Activated naive CD8-positive, alpha-beta T cell treated with anti-CD3 and anti-CD28 coated beads, Interleukin-2, amount 50 U/mL, for 24 hours (primary cell): ENCODE data around the gene PDE3B.
"Not testable (repeated sequence)": the region's sequence is repeated elsewhere in the genome, so short reads cannot be mapped to it uniquely, and the experiment has no call there.

ENCODE experiments used
- ATAC-seq: fragments of 150-1000 bp; cut with Tn5 transposase; one replicate; pipeline ENCODE4 v1.10.0; 2021
- DNase-seq: peaks from one replicate; pipeline ENCODE4 v3.0.0; 2021
- H3K27ac Mint-ChIP-seq: one replicate; pipeline ENCODE4 v1.8.0; 2021; ENCODE audit warnings: mild to moderate bottlenecking, mixed read lengths
- H3K27me3 Mint-ChIP-seq: one replicate; pipeline ENCODE4 v1.8.0; 2021; ENCODE audit warnings: mixed read lengths
- H3K36me3 Mint-ChIP-seq: one replicate; pipeline ENCODE4 v1.8.0; 2021; ENCODE audit warnings: low read depth, mixed read lengths
- H3K4me1 Mint-ChIP-seq: one replicate; pipeline ENCODE4 v1.8.0; 2021; ENCODE audit warnings: mixed read lengths
- H3K4me3 Mint-ChIP-seq: one replicate; pipeline ENCODE4 v1.8.0; 2021; ENCODE audit warnings: mild to moderate bottlenecking, moderate library complexity, mixed read lengths
- H3K9me3 Mint-ChIP-seq: one replicate; pipeline ENCODE4 v1.8.0; 2021; ENCODE audit warnings: mixed read lengths

Gene PDE3B

GRCh38 chr11:14861680-14862079 is 218.1 kb downstream of the PDE3B start:
- no peaks in the 10 kb centered on the region for H3K27me3 Mint-ChIP-seq
- H3K4me1 Mint-ChIP-seq: peaks cover 22% of the 10 kb centered on the region
- peaks cover 11% of the 10 kb centered on the region for H3K9me3 Mint-ChIP-seq
- H3K36me3 Mint-ChIP-seq: peaks cover 49% of the 10 kb centered on the region
- no peak overlapping the region for H3K4me3 Mint-ChIP-seq
- DNase-seq (no peak), ATAC-seq (no peak)
- no peak overlapping the region for H3K27ac Mint-ChIP-seq

DNA sequence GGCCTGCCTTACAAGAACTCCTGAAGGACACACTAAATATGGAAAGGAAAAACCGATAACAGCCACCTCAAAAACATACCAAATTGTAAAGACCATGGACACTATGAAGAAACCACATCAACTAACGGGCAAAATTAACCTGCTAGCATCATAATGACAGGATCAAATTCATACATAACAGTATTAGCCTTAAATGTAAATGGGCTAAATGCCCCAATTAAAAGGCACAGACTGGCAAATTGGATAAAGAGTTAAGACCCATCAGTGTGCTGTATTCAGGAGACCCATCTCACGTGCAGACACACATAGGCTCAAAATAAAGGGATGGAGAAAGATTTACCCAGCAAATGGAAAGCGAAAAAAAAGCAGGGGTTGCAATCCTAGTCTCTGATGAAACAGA is 220.2 kb downstream of the PDE3B start:
- DNase-seq, H3K27ac Mint-ChIP-seq, ATAC-seq, H3K4me3 Mint-ChIP-seq, H3K27me3 Mint-ChIP-seq: not testable (repeated sequence)
- Mint-ChIP-seq H3K4me1 (peaks cover 13% of the 10 kb centered on the region), H3K9me3 (peaks cover 11% of the 10 kb centered on the region), H3K36me3 (peaks cover 51% of the 10 kb centered on the region)

DNA sequence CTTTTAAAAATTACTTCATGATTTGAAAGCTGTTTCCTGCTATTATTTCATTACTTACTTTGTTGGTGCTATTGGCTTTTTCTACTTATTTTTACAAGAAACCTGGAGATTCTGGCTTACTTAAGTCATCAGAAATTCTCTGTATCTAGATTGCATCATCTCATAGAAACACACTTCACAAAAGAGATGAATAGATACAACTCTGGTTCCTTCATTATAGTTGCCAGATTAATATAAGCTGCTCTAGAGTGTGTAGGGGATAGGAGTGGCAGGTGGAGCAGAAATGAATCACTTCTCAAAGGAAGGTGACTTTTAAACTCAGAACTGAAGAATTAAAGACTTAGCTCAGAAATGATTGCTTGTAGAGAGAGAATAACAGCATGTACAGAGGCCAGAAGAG is 228.4 kb downstream of the PDE3B start:
- Mint-ChIP-seq H3K27ac (peak overlapping the region; percentile 19), H3K36me3 (peaks cover 43% of the 10 kb centered on the region), H3K9me3 (no peaks in the 10 kb centered on the region), H3K27me3 (no peaks in the 10 kb centered on the region), H3K4me1 (peaks cover 8% of the 10 kb centered on the region), H3K4me3 (no peak overlapping the region)
- no peak for ATAC-seq
- no peak for DNase-seq

- Mint-ChIP-seq H3K9me3 (no peaks in the 10 kb centered on the region), H3K27ac (peak overlapping the region; percentile 8), H3K4me1 (peaks cover 5% of the 10 kb centered on the region), H3K4me3 (no peak overlapping the region), H3K36me3 (peaks cover 46% of the 10 kb centered on the region), H3K27me3 (no peaks in the 10 kb centered on the region)
- ATAC-seq (no peak), DNase-seq (no peak)
These were observed 230.0 kb downstream of the PDE3B start for GRCh38 chr11:14873632-14874031.

DNA sequence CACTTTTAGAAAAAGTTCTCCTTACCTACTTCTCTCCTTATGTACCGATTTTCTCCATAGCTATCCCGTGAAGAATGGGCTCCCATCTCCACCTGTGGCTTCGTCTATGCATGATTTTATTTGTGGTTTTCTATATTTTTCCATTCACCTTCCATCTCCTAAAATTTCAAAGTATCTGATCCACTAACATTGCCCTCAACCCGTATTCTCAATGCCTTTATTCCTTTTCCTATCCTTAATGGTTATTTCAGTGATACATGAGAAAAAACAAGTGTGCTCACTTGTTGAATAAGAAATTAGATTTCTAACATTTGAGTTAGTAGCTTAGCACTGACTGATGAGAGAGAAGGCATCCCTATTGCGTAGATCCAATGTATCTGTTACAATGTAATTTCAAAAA is 231.6 kb downstream of the PDE3B start:
- Mint-ChIP-seq H3K27me3 (no peaks in the 10 kb centered on the region), H3K27ac (no peak overlapping the region), H3K4me1 (peaks cover 5% of the 10 kb centered on the region), H3K4me3 (no peak overlapping the region), H3K9me3 (no peaks in the 10 kb centered on the region), H3K36me3 (peaks cover 48% of the 10 kb centered on the region)
- no peak for ATAC-seq
- DNase-seq: no peak

- DNase-seq (no peak), ATAC-seq (no peak)
- Mint-ChIP-seq H3K4me3 (no peak overlapping the region), H3K27me3 (no peaks in the 10 kb centered on the region), H3K4me1 (peaks cover 4% of the 10 kb centered on the region), H3K36me3 (peaks cover 46% of the 10 kb centered on the region), H3K9me3 (peaks cover 8% of the 10 kb centered on the region), H3K27ac (no peak overlapping the region)
These were observed 238.1 kb downstream of the PDE3B start for GRCh38 chr11:14881576-14882193.

GRCh38 chr11:14882196-14882595 is 238.6 kb downstream of the PDE3B start:
- Mint-ChIP-seq H3K9me3 (peaks cover 8% of the 10 kb centered on the region), H3K27me3 (no peaks in the 10 kb centered on the region), H3K36me3 (peaks cover 45% of the 10 kb centered on the region), H3K4me1 (peaks cover 4% of the 10 kb centered on the region), H3K4me3 (no peak overlapping the region), H3K27ac (no peak overlapping the region)
- DNase-seq (no peak), ATAC-seq (no peak)

GRCh38 chr11:14883683-14884082 is 240.1 kb downstream of the PDE3B start:
- not testable (repeated sequence) for ATAC-seq, H3K4me3 Mint-ChIP-seq, H3K27ac Mint-ChIP-seq, H3K27me3 Mint-ChIP-seq, DNase-seq
- Mint-ChIP-seq H3K9me3 (peaks cover 13% of the 10 kb centered on the region), H3K4me1 (peaks cover 16% of the 10 kb centered on the region), H3K36me3 (peaks cover 40% of the 10 kb centered on the region)

GRCh38 chr11:14884667-14885273 is 241.2 kb downstream of the PDE3B start:
- Mint-ChIP-seq H3K27me3 (no peaks in the 10 kb centered on the region), H3K36me3 (peaks cover 34% of the 10 kb centered on the region), H3K27ac (no peak overlapping the region), H3K9me3 (peaks cover 13% of the 10 kb centered on the region), H3K4me3 (no peak overlapping the region), H3K4me1 (peaks cover 27% of the 10 kb centered on the region)
- ATAC-seq (no peak), DNase-seq (no peak)

DNA sequence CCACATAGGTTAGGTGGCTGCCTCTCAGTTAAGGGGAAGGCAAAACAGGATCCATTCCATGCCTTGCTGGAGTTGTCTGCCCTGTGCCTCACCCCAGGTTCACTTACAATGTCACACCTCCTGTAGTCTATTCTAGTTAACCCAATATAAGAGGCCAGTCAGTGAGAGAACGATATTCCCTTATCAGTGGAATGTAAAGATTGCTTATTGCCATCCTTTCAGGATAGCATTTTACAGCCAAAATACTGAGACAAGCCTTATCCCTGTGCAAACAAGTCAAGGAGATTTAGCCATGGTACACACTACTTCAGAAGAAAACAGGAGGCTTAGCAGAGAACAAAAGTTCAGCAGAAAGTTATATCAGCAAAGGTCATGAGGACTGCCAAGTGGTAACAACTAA is 242.9 kb downstream of the PDE3B start:
- no peak for DNase-seq
- H3K4me1 Mint-ChIP-seq: peaks cover 42% of the 10 kb centered on the region
- peaks cover 25% of the 10 kb centered on the region for H3K36me3 Mint-ChIP-seq
- H3K4me3 Mint-ChIP-seq: no peak overlapping the region
- peaks cover 13% of the 10 kb centered on the region for H3K9me3 Mint-ChIP-seq
- no peaks in the 10 kb centered on the region for H3K27me3 Mint-ChIP-seq
- ATAC-seq: no peak
- H3K27ac Mint-ChIP-seq: no peak overlapping the region

DNA sequence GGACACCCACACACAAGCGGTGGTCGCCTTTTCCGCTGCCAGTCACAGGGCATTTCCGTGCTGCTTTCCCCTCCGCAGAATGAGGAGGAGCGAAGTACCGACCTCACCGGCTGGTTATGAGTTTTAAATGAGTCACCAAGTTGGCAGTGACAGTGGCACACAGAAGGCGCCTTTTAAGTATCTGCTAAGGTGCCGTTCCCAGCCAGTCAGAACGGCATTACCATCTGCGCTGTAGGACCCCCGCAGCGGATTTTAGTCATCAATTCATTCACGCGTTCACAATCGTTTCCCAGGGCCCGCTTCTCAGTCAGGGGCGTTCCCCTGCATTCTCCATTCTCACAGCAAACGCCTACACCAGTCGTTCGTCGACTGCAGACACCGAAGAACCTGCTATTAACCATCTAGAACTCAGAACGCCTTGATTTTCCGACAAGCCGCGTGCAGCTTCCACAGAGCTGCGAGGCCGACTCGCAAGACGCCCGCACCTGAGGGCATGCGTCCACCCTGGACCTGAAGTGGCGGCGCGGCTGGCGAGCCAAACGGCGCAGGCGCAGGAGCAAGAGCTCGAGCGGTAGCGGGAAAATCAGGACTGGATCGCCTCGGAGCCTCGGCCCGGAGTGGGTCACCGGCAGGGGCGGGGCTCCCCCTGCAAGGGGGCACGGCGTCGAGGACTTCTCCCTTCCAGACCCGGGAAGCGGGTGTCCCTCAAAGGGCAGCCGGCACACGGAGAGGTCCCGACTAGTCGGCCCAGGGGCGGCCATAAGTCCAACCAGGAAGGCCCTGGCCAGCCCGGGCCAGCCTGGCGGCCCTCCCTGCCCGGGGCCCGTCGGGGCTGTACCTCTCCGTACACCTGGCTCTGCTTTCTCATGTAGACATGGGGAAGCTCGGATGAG is 247.8 kb downstream of the PDE3B start:
- H3K36me3 Mint-ChIP-seq: peaks cover 15% of the 10 kb centered on the region
- no peaks in the 10 kb centered on the region for H3K27me3 Mint-ChIP-seq
- peaks cover 70% of the 10 kb centered on the region for H3K4me1 Mint-ChIP-seq
- DNase-seq (peak; percentile 85), ATAC-seq (peak; percentile 87)
- H3K9me3 Mint-ChIP-seq: peaks cover 6% of the 10 kb centered on the region
- peak overlapping the region; percentile 92 for H3K4me3 Mint-ChIP-seq
- peak overlapping the region; percentile 100 for H3K27ac Mint-ChIP-seq

- Mint-ChIP-seq H3K36me3 (peaks cover 15% of the 10 kb centered on the region), H3K4me3 (peak within 1 kb of the TSS; percentile 92), H3K4me1 (peaks cover 70% of the 10 kb centered on the region), H3K27me3 (no peaks in the 10 kb centered on the region), H3K9me3 (peaks cover 6% of the 10 kb centered on the region), H3K27ac (peak within 1 kb of the TSS; percentile 100)
- ATAC-seq (peak; percentile 89), DNase-seq (peak; percentile 88)
These were observed 248.5 kb downstream of the PDE3B start, which contains the start of gene CYP2R1 for GRCh38 chr11:14892036-14892556. Gene CYP2R1 (minus strand): TSS chr11:14892231. CDS start chr11:14892205, 26 bp downstream.

DNA sequence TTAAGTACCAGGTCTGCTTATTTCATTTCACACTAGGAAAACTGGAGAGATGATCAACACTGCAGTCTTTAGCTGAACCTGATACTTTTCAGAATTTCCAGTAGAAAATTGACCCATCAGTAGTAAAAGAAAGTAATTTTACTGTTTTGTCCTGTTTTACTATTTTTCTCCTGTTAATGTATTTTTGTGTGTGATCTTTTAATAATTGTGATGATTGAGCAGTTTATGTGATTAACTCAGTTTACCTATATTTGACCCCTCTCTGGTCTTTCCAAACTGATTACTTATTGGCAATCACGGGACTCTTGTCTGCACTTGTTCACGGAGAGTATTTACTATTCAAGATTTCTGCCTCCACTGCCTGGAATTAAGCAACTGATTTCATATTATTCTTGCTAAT is 249.0 kb downstream of the PDE3B start:
- Mint-ChIP-seq H3K27me3 (no peaks in the 10 kb centered on the region), H3K27ac (peak overlapping the region; percentile 79), H3K9me3 (peaks cover 5% of the 10 kb centered on the region), H3K4me1 (peaks cover 67% of the 10 kb centered on the region), H3K36me3 (peaks cover 13% of the 10 kb centered on the region), H3K4me3 (peak overlapping the region; percentile 92)
- ATAC-seq (no peak), DNase-seq (no peak)

DNA sequence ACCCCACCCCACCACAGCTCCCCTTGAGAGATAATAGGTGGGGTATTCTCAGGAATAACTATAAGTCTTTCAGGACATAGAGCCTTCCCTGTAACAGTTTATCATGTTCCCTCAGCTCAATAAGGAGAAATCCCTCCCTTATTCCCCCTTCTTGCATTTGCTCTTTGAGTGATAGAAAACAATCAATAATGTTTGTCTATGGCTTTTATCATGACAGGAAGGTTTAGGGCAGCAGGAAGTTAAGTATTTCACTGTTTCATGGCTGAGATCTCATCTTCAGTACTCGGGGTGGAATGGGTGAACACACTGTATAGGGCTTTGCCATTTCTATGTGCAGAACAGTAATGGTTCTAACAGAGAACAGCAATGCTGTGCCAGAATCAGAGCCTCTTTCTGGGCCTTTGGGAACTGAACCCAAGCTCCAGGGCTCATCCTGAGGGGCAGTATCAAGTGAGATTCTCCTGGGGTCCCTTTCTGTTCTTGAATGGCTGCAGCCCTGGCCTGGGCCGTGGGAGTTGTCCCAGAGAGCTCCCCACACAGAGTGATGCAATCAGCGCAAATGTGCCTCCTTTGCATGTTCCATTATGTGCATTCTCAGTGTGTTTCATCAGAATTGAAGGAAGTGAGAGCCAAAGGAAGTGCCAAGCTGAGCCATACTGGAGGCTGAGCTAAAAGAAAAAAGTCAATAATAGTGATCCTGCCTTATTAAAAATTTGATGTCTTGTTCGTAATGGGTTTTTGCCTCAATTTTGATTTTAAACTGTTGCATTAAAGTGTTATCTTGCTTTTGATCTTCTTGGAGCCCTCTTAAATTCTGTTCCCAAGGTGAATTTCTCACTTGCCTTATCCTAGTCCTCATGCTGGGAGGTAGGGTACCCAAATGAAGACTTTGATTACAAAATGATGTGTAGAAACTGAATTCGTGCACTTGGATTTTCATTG is 251.3 kb downstream of the PDE3B start:
- Mint-ChIP-seq H3K36me3 (peaks cover 7% of the 10 kb centered on the region), H3K4me3 (no peak overlapping the region), H3K4me1 (peaks cover 46% of the 10 kb centered on the region), H3K27ac (peak overlapping the region; percentile 72), H3K9me3 (no peaks in the 10 kb centered on the region), H3K27me3 (no peaks in the 10 kb centered on the region)
- ATAC-seq: no peak
- DNase-seq: no peak
